ENCODE data around the gene CDC14B.

Gene CDC14B

GRCh38 chr9:96500696-96501632 lies 118.7 kb downstream of the CDC14B start:
- no peak for DNase-seq

DNA sequence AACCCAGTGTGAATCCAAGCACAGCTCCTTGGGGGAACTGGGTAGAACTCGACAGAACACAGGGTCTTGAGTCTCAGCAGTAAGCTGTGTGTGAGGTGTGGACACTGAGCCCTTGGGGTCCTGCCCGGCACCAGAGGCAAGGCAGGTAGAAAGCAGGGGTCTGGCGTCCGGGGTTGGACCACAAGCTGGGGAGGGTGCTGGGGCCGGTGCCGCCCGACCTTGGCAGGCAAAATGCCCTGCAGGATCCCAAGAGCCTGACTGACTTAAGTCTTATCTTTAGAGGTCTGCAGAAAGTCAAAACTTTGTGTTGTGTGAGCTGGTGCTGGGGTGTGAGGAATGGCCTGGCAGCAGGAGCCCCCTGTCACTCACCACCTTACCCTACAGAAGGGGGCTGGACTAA lies 120.4 kb downstream of the CDC14B start:
- DNase-seq: no peak

- DNase-seq: no peak
Measured at GRCh38 chr9:96498796-96499195, 120.8 kb downstream of the CDC14B start.

GRCh38 chr9:96497117-96497399 lies 122.6 kb downstream of the CDC14B start:
- no peak for DNase-seq

GRCh38 chr9:96496368-96497116 lies 123.1 kb downstream of the CDC14B start:
- DNase-seq: no peak

- DNase-seq: no peak
Measured at GRCh38 chr9:96495341-96495740, 124.3 kb downstream of the CDC14B start.

DNA sequence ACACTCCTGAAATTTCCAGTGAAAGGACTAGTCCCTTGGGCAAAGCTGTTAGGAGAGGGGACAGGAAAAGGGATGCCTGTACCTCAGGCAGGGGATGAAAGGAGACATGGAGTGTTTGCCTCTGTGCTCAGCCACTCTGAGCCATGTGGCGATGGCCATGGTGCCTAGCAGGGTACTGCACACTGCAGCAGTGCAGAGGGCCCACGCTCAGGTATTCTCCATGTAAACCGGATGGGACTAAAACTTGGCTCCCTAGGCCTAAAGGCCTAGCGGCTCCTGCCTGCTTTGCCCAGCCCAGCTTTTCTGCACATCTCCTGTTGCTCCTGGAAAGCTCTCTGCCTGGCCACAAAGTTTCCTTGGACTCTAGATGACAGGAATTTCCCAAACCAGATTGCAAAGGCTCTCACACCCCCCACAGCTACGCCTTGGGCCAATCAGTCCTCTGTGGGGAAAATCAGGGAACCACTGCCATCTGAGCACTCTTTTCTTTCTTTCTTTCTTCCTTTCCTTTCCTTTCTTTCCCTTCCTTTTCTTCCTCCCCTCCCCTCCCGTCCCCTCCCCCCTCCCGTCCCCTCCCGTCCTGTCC lies 125.3 kb downstream of the CDC14B start:
- DNase-seq: no peak

- DNase-seq: no peak
Measured at GRCh38 chr9:96493757-96494156, 125.9 kb downstream of the CDC14B start.

DNA sequence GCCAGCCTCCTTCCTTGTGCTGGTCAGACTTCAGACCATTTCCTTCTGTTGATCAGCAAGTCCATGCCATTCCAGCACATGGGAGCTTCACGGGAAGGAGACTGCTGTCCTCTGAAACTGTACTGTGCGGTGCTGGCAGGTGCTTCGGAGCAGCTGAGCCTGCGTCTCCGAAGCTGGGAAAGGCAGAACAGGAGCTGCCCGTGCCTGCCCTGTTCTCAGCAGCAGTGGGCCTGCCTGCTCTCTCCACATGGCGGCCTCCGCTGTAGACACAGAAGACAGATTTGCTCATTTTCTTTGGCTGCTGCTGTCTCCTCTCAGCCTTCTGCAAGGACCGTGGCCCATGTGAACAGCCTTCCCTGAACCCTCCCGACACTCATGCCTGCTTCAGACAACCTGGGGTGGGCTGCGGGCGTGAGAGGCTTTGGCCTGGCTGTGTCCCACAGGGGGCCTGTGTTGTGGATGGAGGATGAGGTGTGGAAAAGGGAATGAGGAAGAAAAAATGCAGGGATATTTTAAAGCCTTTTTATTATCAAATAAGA lies 126.6 kb downstream of the CDC14B start:
- DNase-seq: no peak

DNA sequence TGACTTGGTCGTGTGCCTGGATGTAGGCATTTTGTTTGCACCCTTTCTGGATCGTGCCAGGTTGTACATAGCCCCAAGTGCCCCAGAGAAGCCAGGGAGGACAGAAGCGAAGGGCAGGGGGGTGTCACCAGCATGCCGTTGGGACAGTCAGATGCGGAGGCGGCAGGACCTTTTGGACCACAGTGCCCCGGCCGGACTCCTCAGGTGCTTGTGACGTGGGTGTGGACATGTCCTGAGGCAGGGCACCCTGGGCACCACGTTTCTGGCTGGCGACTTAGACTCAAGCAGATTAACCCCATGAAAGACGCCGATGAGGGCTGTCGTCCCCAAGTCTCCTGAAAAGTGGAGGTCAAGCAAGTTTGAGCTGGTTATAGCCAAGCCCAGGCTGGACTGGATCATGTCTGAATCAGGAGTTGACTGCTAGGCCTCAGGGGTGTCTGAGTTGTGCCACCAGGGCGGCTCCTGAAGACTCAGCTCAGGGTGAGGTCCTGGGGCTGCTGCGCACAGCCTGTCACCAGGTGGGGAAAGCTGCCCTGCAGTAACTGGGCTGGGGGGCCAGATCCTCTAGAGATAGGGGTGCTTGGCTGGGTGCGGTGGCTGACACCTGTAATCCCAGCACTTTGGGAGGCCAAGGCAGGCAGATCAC lies 127.6 kb downstream of the CDC14B start:
- no peak for DNase-seq

GRCh38 chr9:96491079-96491879 lies 128.4 kb downstream of the CDC14B start:
- peak; percentile 27 to 49 for DNase-seq

- DNase-seq: no peak
Measured at GRCh38 chr9:96490534-96491078, 129.0 kb downstream of the CDC14B start.

DNA sequence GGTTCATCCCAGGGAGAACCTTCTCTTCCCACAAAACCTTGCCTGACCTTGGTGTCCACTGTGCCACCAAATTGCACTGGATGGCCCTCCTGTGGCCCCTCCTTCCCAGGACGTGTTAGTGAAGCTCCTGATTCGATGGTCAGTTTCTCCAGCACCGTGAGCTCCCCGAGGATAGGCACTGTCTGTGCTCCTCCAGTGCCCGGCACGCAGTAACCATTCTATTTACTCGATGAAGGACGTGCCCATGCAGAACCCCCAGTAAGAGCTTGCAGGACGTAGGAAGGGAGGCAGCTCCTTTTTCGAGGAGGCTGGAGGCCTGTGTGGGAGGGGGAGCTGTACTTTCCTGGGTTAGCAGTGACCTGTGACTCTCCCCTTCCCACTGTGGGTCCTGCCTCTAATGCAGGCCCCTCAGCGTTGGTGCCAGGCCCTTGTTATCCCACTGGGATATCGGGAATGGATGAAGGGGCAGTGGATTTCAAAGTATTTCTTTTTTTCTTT lies 130.1 kb downstream of the CDC14B start:
- no peak for DNase-seq

DNA sequence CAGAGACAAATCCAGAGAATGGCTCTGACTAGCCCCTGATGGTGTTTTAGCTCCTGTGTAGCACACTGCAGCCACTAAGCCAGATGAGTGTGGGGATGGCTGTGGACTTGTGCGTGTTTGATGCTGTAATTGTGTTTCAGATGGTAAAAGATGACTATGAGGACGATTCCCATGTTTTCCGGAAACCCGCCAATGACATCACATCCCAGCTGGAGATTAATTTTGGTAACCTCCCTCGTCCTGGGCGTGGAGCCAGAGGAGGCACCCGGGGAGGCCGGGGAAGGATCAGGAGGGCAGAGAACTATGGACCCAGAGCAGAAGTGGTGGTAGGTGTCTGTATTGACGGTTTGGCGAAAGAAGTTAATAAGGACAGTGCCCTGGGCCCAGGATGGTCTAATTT lies 131.7 kb downstream of the CDC14B start:
- DNase-seq: no peak

GRCh38 chr9:96487029-96487396 lies 132.6 kb downstream of the CDC14B start:
- no peak for DNase-seq

DNA sequence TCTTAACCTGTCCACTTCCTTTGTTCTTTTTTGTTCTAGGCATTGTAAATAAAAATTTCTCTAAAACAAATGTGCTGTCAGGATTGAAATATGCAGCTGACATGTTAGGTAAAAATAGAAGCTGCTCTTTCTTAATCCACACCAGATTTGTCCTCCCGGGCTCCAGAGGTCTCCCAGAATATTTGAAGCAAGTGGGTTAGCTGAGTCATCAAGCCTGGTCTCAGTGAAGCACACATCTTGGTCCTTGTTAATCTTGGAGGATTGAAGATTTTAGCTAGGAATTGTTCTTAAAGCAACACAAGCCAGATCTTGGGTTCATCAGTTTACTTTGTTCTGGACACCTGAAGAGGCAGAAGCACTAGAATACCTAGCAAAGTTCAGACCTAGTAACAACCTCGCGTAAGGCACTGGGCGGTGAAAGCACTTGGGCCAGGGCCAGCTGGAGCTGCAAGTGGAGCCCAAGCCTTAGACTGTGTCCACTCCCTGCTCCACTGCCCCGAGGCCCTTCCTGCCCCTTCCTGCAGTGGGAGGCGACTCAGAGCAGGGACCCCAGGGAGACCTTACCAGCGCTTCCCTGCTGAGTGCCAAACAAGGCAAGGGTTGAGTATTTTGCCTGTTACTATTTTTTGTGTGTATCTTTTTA lies 133.1 kb downstream of the CDC14B start:
- DNase-seq: no peak

DNA sequence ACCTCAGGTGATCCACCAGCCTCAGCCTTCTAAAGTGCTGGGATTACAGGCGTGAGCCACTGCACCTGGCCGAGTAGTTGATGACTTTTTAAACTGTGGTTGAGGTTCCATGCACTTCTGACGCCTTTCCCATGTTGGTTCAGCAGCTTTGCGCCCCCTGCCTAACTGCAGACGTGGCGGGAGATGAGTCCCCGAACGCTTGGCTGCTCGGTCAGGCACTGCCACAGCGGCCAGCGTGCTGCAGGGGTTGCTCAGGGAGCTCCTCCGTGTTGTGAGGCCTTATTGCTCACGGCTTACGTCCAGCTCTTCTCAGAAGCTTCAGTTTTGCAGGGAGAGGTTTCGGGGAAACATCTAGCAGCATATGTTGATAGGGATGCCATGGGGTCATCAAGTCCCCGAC lies 134.4 kb downstream of the CDC14B start:
- DNase-seq: no peak

DNA sequence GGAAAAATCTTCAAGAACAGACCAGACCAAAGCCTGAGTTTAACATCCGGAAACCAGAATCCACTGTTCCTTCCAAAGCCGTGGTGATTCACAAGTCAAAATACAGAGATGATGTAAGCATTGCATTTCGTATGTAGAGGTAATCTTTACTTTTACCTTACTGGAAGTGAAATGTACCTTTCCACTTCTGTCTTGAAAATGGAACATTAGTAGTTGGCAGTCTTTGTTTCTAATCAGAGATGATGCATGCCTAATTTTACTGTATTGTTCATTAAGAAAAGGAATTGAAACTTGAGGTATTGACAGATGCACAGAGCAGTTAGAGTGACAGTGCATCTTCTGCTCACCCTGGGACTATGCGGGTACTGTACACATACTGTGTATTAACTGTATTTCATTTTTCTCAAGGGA lies 135.1 kb downstream of the CDC14B start:
- DNase-seq: no peak

DNA sequence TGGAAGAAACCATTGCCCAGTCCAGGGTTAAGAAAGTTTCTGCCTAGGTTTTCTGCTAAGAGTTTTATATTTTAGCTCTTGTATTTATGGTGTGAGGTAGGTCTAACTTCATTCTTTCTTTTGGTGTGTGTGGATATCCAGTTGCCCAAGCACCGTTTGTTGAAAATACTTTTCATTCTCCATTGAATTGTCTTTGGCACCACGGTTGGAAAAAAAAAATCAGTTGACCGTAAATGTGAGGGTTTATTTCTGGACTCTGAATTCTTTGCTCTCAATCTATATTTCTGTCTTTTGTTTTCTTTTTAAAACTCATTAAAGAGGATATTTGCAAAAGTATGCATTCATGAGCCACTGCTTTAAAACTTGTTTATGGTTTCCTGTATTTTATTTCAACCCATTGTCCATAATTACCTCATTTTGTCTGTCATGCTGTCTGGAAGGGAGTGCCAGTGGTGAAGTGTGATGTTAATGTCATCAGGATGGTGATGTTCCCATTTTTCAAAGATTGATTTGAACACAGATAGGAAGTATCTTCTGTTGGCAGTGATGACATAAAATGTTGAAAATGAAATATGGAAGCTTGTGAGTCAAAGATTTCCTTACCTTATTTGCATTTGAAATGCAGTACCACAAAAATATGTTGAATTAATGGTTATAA lies 135.8 kb downstream of the CDC14B start:
- no peak for DNase-seq

GRCh38 chr9:96483197-96483596 lies 136.4 kb downstream of the CDC14B start:
- DNase-seq: no peak

DNA sequence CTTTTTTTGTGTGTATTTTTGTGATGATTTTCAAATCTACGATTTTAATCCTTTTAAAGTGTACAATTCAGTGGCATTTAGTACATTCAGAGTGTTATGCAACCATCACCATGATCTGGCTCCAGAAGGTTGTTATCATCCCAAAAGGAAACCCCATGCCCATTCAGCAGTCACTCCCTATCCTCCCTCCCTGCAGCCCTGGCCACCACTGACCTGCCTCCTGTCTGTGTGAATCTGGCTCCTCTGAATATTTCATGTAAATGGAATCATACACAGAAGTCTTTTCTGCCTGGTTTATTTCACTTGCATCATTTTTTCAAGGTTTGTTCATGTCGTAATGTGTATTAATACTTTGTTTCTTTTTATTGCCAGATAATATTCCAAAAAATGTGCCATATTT lies 137.2 kb downstream of the CDC14B start:
- DNase-seq: no peak

All from activated CD4-positive, alpha-beta T cell treated with anti-CD3 and anti-CD28 coated beads, Interleukin-2, amount 50 U/mL, for 48 hours (primary cell).